NCI-H146 treated with DMSO at 0.1 percent for 48 hours (cell line): ENCODE results near the gene NCKAP5.

Source experiments
- DNase-seq: peaks from one replicate; lab custom pipeline; 2025; ENCODE audit not compliant: unreplicated experiment; lab: John Stamatoyannopoulos, UW

The NCKAP5 gene

DNA sequence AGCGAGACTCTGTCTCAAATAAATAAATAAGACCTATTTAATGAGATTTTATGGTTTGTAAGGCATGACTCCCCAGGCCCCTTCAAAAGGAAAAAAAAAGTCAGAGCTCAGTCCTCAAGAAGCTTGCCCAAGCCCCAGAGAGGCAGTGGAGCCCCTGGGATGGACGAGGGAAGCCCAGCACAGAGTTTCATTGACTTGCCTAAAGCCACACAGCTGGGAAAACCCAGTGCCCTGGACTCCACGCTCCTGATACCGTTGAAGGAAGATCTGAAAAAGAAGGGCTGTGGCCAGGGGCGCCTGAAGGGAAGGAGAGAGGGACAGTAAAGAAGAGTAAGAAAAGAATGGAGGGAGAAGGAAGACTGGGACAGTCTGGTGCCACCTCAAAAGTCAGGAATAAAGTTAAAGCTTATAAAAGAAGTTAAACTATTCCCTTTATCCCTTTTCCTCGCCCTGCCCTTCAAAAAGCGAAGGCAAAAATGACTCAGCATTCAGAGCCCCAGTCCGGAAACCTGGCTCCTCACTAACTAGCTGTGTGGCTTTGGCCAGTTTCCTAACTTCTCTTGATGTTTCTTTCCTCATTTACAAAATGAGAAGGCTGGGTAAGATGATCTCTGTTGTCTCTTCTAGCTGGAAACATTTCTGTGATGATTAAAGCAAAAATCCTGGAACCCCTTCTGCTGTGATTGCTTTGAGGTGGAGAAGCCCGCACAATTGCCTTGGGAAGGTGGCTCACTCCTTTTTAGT, 945.0 kb downstream of the NCKAP5 start:
- DNase-seq, result no peak
